HepG2 (cell line): Measurements from ENCODE around the gene CDC42EP1. TPM values are rescaled to one million over a fixed set of nuclear protein-coding genes. Genes with fewer than 3 reads are reported as not detected.

Source experiments
- DDIT3 ChIP-seq: sonication (generic); formaldehyde crosslinking; IDR thresholded peaks from 2 replicates; pipeline ENCODE4 v1.4.0; 2020; ENCODE audit warnings: mild to moderate bottlenecking, missing genetic modification reagents
- FOXC1 ChIP-seq: sonication (generic); formaldehyde crosslinking; IDR thresholded peaks from 2 replicates; pipeline ENCODE4 v1.8.0; 2022; ENCODE audit warnings: mild to moderate bottlenecking, missing genetic modification reagents, borderline replicate concordance
- ISL2 ChIP-seq: sonication (generic); formaldehyde crosslinking; IDR thresholded peaks from 2 replicates; pipeline ENCODE4 v1.5.0; 2020; ENCODE audit warnings: missing genetic modification reagents
- MXD4 ChIP-seq: IDR thresholded peaks from 2 replicates; pipeline ENCODE4 v1.6.1; 2016; ENCODE audit warnings: mild to moderate bottlenecking, missing biosample characterization, missing genetic modification reagents
- NFYC ChIP-seq: IDR thresholded peaks from 2 replicates; pipeline ENCODE4 v1.6.1; 2016; ENCODE audit warnings: missing genetic modification reagents, missing compliant biosample characterization
- PRDM15 ChIP-seq: sonication (generic); formaldehyde crosslinking; IDR thresholded peaks from 2 replicates; pipeline ENCODE4 v1.4.0; 2020; ENCODE audit warnings: missing genetic modification reagents
- TAF1 ChIP-seq: sonication (generic); formaldehyde crosslinking; IDR thresholded peaks from 2 replicates; pipeline ENCODE4 v1.4.0; 2020; ENCODE audit warnings: missing genetic modification reagents
- TFDP1 ChIP-seq: IDR thresholded peaks from 2 replicates; pipeline ENCODE4 v1.6.1; 2016; ENCODE audit warnings: missing compliant biosample characterization, missing genetic modification reagents, borderline replicate concordance
- ZBTB2 ChIP-seq: sonication (generic); formaldehyde crosslinking; IDR thresholded peaks from 2 replicates; pipeline ENCODE4 v1.8.0; 2022; ENCODE audit warnings: low read depth, missing genetic modification reagents
- ZFP91 ChIP-seq: sonication (generic); formaldehyde crosslinking; IDR thresholded peaks from 2 replicates; pipeline ENCODE4 v1.9.0; 2022; ENCODE audit warnings: missing genetic modification reagents, mild to moderate bottlenecking, borderline replicate concordance
- ZNF225 ChIP-seq: sonication (generic); formaldehyde crosslinking; IDR thresholded peaks from 2 replicates; pipeline ENCODE4 v1.4.0; 2020; ENCODE audit warnings: mild to moderate bottlenecking, missing genetic modification reagents
- ZNF431 ChIP-seq: sonication (generic); formaldehyde crosslinking; IDR thresholded peaks from 2 replicates; pipeline ENCODE4 v1.9.0; 2022; ENCODE audit warnings: missing genetic modification reagents, low read depth, mild to moderate bottlenecking, borderline replicate concordance
- ZNF780A ChIP-seq: sonication (generic); formaldehyde crosslinking; IDR thresholded peaks from 2 replicates; pipeline ENCODE4 v1.8.0; 2022; ENCODE audit warnings: mild to moderate bottlenecking, missing genetic modification reagents, moderate library complexity
- polyA plus RNA-seq, 8 experiments: library from polyadenylated mRNA; depleted of rRNA in 3 of 8; stranded (reverse) in 7 of 8; unstranded in 1 of 8; fragments of >200 nt; fragmentation: Illumina TruSeq in 4 of 8; extraction: Trizol in 4 of 8; gene quantifications; 2 replicates each; pipeline versions ENCODE4 v1.2.1 to v1.2.3, GENCODE V29; 2011 to 2016; ENCODE audit warnings: low read depth in 4 of 8, missing spikeins in 1 of 8, mixed read lengths in 1 of 8; ENCODE audit not compliant: insufficient read depth in 1 of 8
- total RNA-seq, 5 experiments: library from RNA; depleted of rRNA; stranded (reverse); fragments of >200 nt; fragmentation: Illumina TruSeq; extraction: Trizol; gene quantifications; 2 replicates each; pipeline ENCODE4 v1.2.3, GENCODE V29; 2016; ENCODE audit warnings: low read depth in 1 of 5
- TF ChIP-seq, protein P1 (sequence below): sonication (generic); formaldehyde crosslinking; IDR thresholded peaks from 2 replicates; pipeline ENCODE4 v1.5.1; 2020; ENCODE audit warnings: mild to moderate bottlenecking, missing genetic modification reagents

Gene CDC42EP1
- total and polyA plus RNA-seq, 2 of the 13 experiments (the other 11 are each of a cell fraction or from before 2014, with no cell fraction given): 17.1 to 29.5 TPM

GRCh38 chr22:37607010-37607934 is 47.0 kb downstream of the CDC42EP1 start (continued):
- TF ChIP-seq DDIT3: no peak
- TF ChIP-seq ZNF780A (CRISPR knock-in tag): no peak
- TF ChIP-seq PRDM15 (CRISPR knock-in tag): no peak
- peak; percentile 58; the same call in 1 of the 2 replicates for TF ChIP-seq FOXC1
- no peak for TF ChIP-seq ISL2 (CRISPR knock-in tag)
- TF ChIP-seq ZNF431: no peak
- TF ChIP-seq ZBTB2 (CRISPR knock-in tag): no peak
- peak; percentile 53 for TF ChIP-seq ZFP91 (CRISPR knock-in tag)
- TF ChIP-seq, protein P1, sequence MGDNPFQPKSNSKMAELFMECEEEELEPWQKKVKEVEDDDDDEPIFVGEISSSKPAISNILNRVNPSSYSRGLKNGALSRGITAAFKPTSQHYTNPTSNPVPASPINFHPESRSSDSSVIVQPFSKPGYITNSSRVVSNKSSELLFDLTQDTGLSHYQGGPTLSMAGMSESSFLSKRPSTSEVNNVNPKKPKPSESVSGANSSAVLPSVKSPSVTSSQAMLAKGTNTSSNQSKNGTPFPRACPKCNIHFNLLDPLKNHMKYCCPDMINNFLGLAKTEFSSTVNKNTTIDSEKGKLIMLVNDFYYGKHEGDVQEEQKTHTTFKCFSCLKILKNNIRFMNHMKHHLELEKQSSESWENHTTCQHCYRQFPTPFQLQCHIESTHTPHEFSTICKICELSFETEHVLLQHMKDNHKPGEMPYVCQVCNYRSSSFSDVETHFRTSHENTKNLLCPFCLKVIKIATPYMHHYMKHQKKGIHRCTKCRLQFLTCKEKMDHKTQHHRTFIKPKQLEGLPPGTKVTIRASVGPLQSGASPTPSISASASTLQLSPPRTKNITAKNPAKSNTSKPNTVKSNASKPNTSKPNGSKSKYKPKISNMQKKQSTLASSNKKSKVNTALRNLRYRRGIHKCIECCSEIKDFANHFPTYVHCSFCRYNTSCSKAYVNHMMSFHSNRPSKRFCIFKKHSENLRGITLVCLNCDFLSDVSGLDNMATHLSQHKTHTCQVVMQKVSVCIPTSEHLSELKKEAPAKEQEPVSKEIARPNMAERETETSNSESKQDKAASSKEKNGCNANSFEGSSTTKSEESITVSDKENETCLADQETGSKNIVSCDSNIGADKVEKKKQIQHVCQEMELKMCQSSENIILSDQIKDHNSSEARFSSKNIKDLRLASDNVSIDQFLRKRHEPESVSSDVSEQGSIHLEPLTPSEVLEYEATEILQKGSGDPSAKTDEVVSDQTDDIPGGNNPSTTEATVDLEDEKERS: no peak
- no peak for TF ChIP-seq ZNF225 (CRISPR knock-in tag)
- peak; percentile 7; the same call in 1 of the 2 replicates for TF ChIP-seq TAF1 (CRISPR knock-in tag)
- no peak for TF ChIP-seq NFYC (CRISPR knock-in tag)
- 0 out of 2 replicates have a peak, but pooled peaks have one; percentile 29 for TF ChIP-seq TFDP1 (CRISPR knock-in tag)
- 0 out of 2 replicates have a peak, but pooled peaks have one; percentile 24 for TF ChIP-seq MXD4 (CRISPR knock-in tag)
